HEK293 (cell line): ENCODE data around the gene LRP1B.

Source experiments
- CTCF ChIA-PET: fragments of 350-600 bp; formaldehyde crosslinking; extraction: SDS; loops from one replicate; lab custom pipeline; 2021; ENCODE audit warnings: antibody characterized with exemption; lab: Yijun Ruan, JAX
- POLR2A ChIA-PET: fragments of 300-600 bp; formaldehyde crosslinking; extraction: SDS; loops from one replicate; lab custom pipeline; 2020; ENCODE audit warnings: antibody characterized with exemption, inconsistent platforms; lab: Yijun Ruan, JAX
- H3K27ac ChIP-seq: fragments of 200-500 bp; sonication (Bioruptor generic); 2 replicates; pipeline ENCODE4 v1.5.1; 2014; ENCODE audit warnings: low read depth, low read length, control low read depth, inconsistent platforms; ENCODE audit errors: extremely low read depth
- H3K36me3 ChIP-seq, 2 experiments: fragments of 200-500 bp in 1 of 2; sonication (Bioruptor generic) in 1 of 2; 1 replicate in 1 of 2; 2 replicates in 1 of 2; pipeline ENCODE4 v1.5.1; 2014 to 2017; ENCODE audit warnings: inconsistent platforms in 2 of 2, low read length in 2 of 2; ENCODE audit not compliant: control insufficient read depth in 2 of 2, insufficient read depth in 1 of 2
- H3K4me1 ChIP-seq: fragments of 200-500 bp; sonication (Bioruptor generic); 2 replicates; pipeline ENCODE4 v1.5.1; 2014; ENCODE audit warnings: mild to moderate bottlenecking, low read length, inconsistent platforms; ENCODE audit not compliant: control insufficient read depth, insufficient read depth
- H3K4me3 ChIP-seq: 2 replicates; pipeline ENCODE4 v1.5.1; 2011; ENCODE audit warnings: low read depth, mild to moderate bottlenecking, control low read depth, low read length, moderate library complexity
- H3K9me3 ChIP-seq: fragments of 200-500 bp; sonication (Bioruptor generic); 2 replicates; pipeline ENCODE4 v1.5.1; 2014; ENCODE audit warnings: low read depth, low read length, inconsistent platforms; ENCODE audit not compliant: control insufficient read depth, insufficient read depth
- HOXA7 ChIP-seq: sonication (generic); formaldehyde crosslinking; IDR thresholded peaks from 2 replicates; pipeline ENCODE4 v1.8.1; 2022; ENCODE audit warnings: missing genetic modification reagents, borderline replicate concordance
- MZF1 ChIP-seq: fragments of 450-650 bp; formaldehyde crosslinking; IDR thresholded peaks from 2 replicates; pipeline ENCODE4 v1.5.1; 2017; ENCODE audit warnings: missing biosample characterization, missing genetic modification characterization, borderline replicate concordance
- PRDM1 ChIP-seq: fragments of 450-650 bp; formaldehyde crosslinking; IDR thresholded peaks from 2 replicates; pipeline ENCODE4; 2016; ENCODE audit warnings: missing biosample characterization, missing genetic modification characterization
- SALL2 ChIP-seq: fragments of 450-650 bp; formaldehyde crosslinking; IDR thresholded peaks from 2 replicates; pipeline ENCODE4 v1.5.0; 2017; ENCODE audit warnings: missing biosample characterization, mild to moderate bottlenecking, missing genetic modification characterization, borderline replicate concordance
- SCRT1 ChIP-seq: fragments of 450-650 bp; formaldehyde crosslinking; IDR thresholded peaks from 2 replicates; pipeline ENCODE4 v1.5.1; 2016; ENCODE audit warnings: missing biosample characterization, missing genetic modification characterization, borderline replicate concordance
- SCRT2 ChIP-seq: fragments of 450-650 bp; formaldehyde crosslinking; IDR thresholded peaks from 2 replicates; pipeline ENCODE4 v1.5.1; 2016; ENCODE audit warnings: missing biosample characterization, missing genetic modification characterization
- TRIM28 ChIP-seq: IDR thresholded peaks from 2 replicates; pipeline ENCODE4 v1.6.1; 2011; ENCODE audit warnings: low read length, control low read depth, borderline replicate concordance
- WT1 ChIP-seq: fragments of 450-650 bp; formaldehyde crosslinking; IDR thresholded peaks from 2 replicates; pipeline ENCODE4 v1.5.1; 2016; ENCODE audit warnings: missing biosample characterization, missing genetic modification characterization
- ZNF202 ChIP-seq: fragments of 450-650 bp; formaldehyde crosslinking; IDR thresholded peaks from 2 replicates; pipeline ENCODE4 v1.5.1; 2016; ENCODE audit warnings: missing biosample characterization, missing genetic modification characterization, borderline replicate concordance
- ZNF433 ChIP-seq: fragments of 450-650 bp; formaldehyde crosslinking; IDR thresholded peaks from 2 replicates; pipeline ENCODE4 v1.5.1; 2016; ENCODE audit warnings: missing biosample characterization, missing genetic modification characterization, low read depth
- ZNF501 ChIP-seq: fragments of 450-650 bp; formaldehyde crosslinking; IDR thresholded peaks from 2 replicates; pipeline ENCODE4 v1.5.1; 2016; ENCODE audit warnings: missing biosample characterization, missing genetic modification characterization
- ZNF558 ChIP-seq: fragments of 450-650 bp; formaldehyde crosslinking; IDR thresholded peaks from 2 replicates; pipeline ENCODE4 v1.5.1; 2016; ENCODE audit warnings: missing biosample characterization, missing genetic modification characterization
- ZNF623 ChIP-seq: fragments of 450-650 bp; formaldehyde crosslinking; IDR thresholded peaks from 2 replicates; pipeline ENCODE4 v1.5.1; 2016; ENCODE audit warnings: missing biosample characterization, missing genetic modification characterization
- TF ChIP-seq, protein P1 (sequence below): fragments of 450-650 bp; formaldehyde crosslinking; IDR thresholded peaks from 2 replicates; pipeline ENCODE4 v1.5.1; 2016; ENCODE audit warnings: missing biosample characterization, missing genetic modification characterization
- TF ChIP-seq, protein P2 (sequence below): fragments of 450-650 bp; formaldehyde crosslinking; IDR thresholded peaks from 2 replicates; pipeline ENCODE4 v1.5.1; 2017; ENCODE audit warnings: missing biosample characterization, missing genetic modification characterization
- TF ChIP-seq, protein P3 (sequence below): fragments of 450-650 bp; formaldehyde crosslinking; IDR thresholded peaks from 2 replicates; pipeline ENCODE4 v1.5.1; 2016; ENCODE audit warnings: missing biosample characterization, missing genetic modification characterization, low read depth
- TF ChIP-seq, protein P4 (sequence below): fragments of 450-650 bp; formaldehyde crosslinking; optimal IDR thresholded peaks from 2 replicates; pipeline ENCODE3; 2016; ENCODE audit warnings: missing biosample characterization, mild to moderate bottlenecking, missing genetic modification characterization
- TF ChIP-seq, protein P5 (sequence below): fragments of 450-650 bp; formaldehyde crosslinking; IDR thresholded peaks from 2 replicates; pipeline ENCODE4 v1.5.1; 2016; ENCODE audit warnings: missing biosample characterization, missing genetic modification characterization

The LRP1B gene

DNA sequence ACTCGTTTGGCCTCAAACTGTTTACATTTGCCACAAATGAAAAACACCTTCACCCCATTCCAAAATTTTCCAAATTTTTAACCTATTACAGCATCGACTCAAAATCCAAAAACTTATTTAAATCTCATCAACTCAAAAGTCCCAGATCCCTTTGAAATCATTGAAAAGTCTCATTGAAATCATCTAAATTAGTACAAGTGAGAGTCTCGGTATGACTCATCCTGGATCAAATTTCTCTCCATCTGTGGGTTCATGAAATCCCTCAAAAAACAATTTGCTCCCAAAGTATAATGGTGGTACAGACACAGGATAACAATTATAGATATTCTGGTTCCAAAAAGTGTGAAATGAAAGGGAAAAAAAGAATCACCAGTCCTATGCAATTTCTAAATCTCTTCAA, 65.1 kb downstream of the LRP1B start (continued):
- TF ChIP-seq, protein P1, sequence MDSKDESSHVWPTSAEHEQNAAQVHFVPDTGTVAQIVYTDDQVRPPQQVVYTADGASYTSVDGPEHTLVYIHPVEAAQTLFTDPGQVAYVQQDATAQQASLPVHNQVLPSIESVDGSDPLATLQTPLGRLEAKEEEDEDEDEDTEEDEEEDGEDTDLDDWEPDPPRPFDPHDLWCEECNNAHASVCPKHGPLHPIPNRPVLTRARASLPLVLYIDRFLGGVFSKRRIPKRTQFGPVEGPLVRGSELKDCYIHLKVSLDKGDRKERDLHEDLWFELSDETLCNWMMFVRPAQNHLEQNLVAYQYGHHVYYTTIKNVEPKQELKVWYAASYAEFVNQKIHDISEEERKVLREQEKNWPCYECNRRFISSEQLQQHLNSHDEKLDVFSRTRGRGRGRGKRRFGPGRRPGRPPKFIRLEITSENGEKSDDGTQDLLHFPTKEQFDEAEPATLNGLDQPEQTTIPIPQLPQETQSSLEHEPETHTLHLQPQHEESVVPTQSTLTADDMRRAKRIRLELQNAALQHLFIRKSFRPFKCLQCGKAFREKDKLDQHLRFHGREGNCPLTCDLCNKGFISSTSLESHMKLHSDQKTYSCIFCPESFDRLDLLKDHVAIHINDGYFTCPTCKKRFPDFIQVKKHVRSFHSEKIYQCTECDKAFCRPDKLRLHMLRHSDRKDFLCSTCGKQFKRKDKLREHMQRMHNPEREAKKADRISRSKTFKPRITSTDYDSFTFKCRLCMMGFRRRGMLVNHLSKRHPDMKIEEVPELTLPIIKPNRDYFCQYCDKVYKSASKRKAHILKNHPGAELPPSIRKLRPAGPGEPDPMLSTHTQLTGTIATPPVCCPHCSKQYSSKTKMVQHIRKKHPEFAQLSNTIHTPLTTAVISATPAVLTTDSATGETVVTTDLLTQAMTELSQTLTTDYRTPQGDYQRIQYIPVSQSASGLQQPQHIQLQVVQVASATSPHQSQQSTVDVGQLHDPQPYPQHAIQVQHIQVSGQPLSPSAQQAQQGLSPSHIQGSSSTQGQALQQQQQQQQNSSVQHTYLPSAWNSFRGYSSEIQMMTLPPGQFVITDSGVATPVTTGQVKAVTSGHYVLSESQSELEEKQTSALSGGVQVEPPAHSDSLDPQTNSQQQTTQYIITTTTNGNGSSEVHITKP (tag by site-specific recombination), result peak; percentile 53; the same call in 1 of the 2 replicates

DNA sequence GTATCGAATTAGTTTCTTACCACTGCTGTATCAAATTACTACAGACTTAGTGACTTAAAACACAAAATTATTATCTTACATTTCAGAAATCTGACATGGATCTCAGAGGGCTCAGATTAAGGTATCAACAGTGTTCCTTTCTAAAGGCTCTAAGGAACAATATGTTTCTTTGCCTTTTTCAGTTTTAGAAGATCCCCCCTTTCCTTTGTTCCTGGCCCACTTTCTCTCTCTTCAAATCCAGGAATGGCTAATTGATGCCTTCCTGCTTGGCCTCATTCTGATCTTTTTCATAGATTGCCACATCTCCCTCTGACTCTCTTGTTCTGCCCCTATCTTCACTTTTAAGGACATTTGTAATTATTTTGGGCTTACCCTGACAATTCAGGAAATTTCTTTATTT, 65.7 kb downstream of the LRP1B start:
- TF ChIP-seq WT1 (tag by site-specific recombination) (no peak), MZF1 (peak; percentile 39; the same call in 1 of the 2 replicates), ZNF202 (tag by site-specific recombination) (no peak), SCRT2 (tag by site-specific recombination) (no peak), TRIM28 (no peak), PRDM1 (tag by site-specific recombination) (0 out of 2 replicates have a peak, but pooled peaks have one; percentile 7)
- TF ChIP-seq, protein P2, sequence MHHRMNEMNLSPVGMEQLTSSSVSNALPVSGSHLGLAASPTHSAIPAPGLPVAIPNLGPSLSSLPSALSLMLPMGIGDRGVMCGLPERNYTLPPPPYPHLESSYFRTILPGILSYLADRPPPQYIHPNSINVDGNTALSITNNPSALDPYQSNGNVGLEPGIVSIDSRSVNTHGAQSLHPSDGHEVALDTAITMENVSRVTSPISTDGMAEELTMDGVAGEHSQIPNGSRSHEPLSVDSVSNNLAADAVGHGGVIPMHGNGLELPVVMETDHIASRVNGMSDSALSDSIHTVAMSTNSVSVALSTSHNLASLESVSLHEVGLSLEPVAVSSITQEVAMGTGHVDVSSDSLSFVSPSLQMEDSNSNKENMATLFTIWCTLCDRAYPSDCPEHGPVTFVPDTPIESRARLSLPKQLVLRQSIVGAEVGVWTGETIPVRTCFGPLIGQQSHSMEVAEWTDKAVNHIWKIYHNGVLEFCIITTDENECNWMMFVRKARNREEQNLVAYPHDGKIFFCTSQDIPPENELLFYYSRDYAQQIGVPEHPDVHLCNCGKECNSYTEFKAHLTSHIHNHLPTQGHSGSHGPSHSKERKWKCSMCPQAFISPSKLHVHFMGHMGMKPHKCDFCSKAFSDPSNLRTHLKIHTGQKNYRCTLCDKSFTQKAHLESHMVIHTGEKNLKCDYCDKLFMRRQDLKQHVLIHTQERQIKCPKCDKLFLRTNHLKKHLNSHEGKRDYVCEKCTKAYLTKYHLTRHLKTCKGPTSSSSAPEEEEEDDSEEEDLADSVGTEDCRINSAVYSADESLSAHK (tag by site-specific recombination), result no peak
- TF ChIP-seq, protein P3, sequence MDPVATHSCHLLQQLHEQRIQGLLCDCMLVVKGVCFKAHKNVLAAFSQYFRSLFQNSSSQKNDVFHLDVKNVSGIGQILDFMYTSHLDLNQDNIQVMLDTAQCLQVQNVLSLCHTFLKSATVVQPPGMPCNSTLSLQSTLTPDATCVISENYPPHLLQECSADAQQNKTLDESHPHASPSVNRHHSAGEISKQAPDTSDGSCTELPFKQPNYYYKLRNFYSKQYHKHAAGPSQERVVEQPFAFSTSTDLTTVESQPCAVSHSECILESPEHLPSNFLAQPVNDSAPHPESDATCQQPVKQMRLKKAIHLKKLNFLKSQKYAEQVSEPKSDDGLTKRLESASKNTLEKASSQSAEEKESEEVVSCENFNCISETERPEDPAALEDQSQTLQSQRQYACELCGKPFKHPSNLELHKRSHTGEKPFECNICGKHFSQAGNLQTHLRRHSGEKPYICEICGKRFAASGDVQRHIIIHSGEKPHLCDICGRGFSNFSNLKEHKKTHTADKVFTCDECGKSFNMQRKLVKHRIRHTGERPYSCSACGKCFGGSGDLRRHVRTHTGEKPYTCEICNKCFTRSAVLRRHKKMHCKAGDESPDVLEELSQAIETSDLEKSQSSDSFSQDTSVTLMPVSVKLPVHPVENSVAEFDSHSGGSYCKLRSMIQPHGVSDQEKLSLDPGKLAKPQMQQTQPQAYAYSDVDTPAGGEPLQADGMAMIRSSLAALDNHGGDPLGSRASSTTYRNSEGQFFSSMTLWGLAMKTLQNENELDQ (tag by site-specific recombination), result no peak
- TF ChIP-seq, all 188 proteins: peak for 2

DNA sequence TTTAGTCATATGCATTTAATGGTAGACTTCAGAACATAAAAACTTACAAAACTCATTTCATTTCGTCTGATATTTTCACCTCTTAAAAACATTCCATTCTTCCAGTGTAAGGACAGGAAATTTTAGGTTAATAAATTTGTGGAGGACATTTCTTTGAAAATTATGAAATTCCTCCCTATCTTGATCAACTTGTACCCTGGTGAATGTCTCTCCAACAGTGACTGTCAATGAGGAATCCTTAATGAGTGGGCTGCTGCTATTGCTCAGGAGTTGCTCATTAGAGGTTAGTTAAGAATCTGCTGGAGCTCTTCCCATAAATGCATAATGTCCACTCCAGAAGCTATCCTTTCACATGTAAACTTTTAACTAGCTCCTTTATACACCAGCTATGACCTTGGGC, 69.1 kb downstream of the LRP1B start:
- Histone ChIP-seq H3K36me3 (no peaks in the 10 kb centered on the region), H3K27ac (no peak overlapping the region), H3K9me3 (no peaks in the 10 kb centered on the region), H3K4me3 (no peak overlapping the region), H3K4me1 (peaks cover 9% of the 10 kb centered on the region)
- ChIA-PET CTCF (no interaction called here), POLR2A (no interaction called here)
- TF ChIP-seq, protein P4, sequence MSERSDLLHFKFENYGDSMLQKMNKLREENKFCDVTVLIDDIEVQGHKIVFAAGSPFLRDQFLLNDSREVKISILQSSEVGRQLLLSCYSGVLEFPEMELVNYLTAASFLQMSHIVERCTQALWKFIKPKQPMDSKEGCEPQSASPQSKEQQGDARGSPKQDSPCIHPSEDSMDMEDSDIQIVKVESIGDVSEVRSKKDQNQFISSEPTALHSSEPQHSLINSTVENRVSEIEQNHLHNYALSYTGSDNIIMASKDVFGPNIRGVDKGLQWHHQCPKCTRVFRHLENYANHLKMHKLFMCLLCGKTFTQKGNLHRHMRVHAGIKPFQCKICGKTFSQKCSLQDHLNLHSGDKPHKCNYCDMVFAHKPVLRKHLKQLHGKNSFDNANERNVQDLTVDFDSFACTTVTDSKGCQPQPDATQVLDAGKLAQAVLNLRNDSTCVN (tag by site-specific recombination), result no peak
- TF ChIP-seq HOXA7 (CRISPR knock-in tag), result no peak
- no peak for TF ChIP-seq SALL2 (tag by site-specific recombination)
- TF ChIP-seq ZNF623 (tag by site-specific recombination), result no peak
- no peak for TF ChIP-seq ZNF433 (tag by site-specific recombination)
- TF ChIP-seq, protein P5, sequence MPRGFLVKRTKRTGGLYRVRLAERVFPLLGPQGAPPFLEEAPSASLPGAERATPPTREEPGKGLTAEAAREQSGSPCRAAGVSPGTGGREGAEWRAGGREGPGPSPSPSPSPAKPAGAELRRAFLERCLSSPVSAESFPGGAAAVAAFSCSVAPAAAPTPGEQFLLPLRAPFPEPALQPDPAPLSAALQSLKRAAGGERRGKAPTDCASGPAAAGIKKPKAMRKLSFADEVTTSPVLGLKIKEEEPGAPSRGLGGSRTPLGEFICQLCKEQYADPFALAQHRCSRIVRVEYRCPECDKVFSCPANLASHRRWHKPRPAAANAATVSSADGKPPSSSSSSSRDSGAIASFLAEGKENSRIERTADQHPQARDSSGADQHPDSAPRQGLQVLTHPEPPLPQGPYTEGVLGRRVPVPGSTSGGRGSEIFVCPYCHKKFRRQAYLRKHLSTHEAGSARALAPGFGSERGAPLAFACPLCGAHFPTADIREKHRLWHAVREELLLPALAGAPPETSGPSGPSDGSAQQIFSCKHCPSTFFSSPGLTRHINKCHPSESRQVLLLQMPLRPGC (tag by site-specific recombination), result no peak
- TF ChIP-seq SCRT1 (tag by site-specific recombination), result no peak
- TF ChIP-seq ZNF501 (tag by site-specific recombination), result no peak
- no peak for TF ChIP-seq ZNF558 (tag by site-specific recombination)

More for the DNA sequence above, 65.7 kb downstream of the LRP1B start:
- no peak overlapping the region for H3K4me3 ChIP-seq
- H3K27ac ChIP-seq, result no peak overlapping the region
- H3K36me3 ChIP-seq, result no peaks in the 10 kb centered on the region
- CTCF ChIA-PET, result no interaction called here
- POLR2A ChIA-PET, result no interaction called here
- H3K4me1 ChIP-seq, result peaks cover 14% of the 10 kb centered on the region
- H3K9me3 ChIP-seq, result no peaks in the 10 kb centered on the region
